T-helper 1 cell treated with Interleukin-12 subunit alpha and Interleukin-12 subunit beta and Interleukin-4 antibody, amounts not matched to agents 30 μg/mL and 1 μg/mL, for 36 hours (primary cell): Measurements from ENCODE around the gene SLC11A2.
"Not testable (repeated sequence)": the region's sequence is repeated elsewhere in the genome, so short reads cannot be mapped to it uniquely, and the experiment has no call there.

ENCODE experiments used
- H3K27ac Mint-ChIP-seq: one replicate; pipeline ENCODE4 v1.8.0; 2021; ENCODE audit warnings: mild to moderate bottlenecking, mixed read lengths
- H3K27me3 Mint-ChIP-seq: one replicate; pipeline ENCODE4 v1.8.0; 2021; ENCODE audit warnings: low read depth, mixed read lengths
- H3K36me3 Mint-ChIP-seq: one replicate; pipeline ENCODE4 v1.8.0; 2021; ENCODE audit warnings: low read depth, mixed read lengths
- H3K4me1 Mint-ChIP-seq: one replicate; pipeline ENCODE4 v1.8.0; 2021; ENCODE audit warnings: low read depth, mixed read lengths
- H3K4me3 Mint-ChIP-seq: one replicate; pipeline ENCODE4 v1.8.0; 2021; ENCODE audit warnings: mild to moderate bottlenecking, moderate library complexity, mixed read lengths
- H3K9me3 Mint-ChIP-seq: one replicate; pipeline ENCODE4 v1.8.0; 2021; ENCODE audit warnings: mixed read lengths

Gene SLC11A2

GRCh38 chr12:51017452-51017851, 8.7 kb downstream of the SLC11A2 start:
- Mint-ChIP-seq H3K36me3 (peaks cover 3% of the 10 kb centered on the region), H3K4me1 (peaks cover 27% of the 10 kb centered on the region), H3K27me3 (no peaks in the 10 kb centered on the region), H3K4me3 (no peak overlapping the region), H3K27ac (no peak overlapping the region), H3K9me3 (no peaks in the 10 kb centered on the region)

- not testable (repeated sequence) for H3K4me3 Mint-ChIP-seq, H3K27ac Mint-ChIP-seq, H3K9me3 Mint-ChIP-seq, H3K36me3 Mint-ChIP-seq, H3K4me1 Mint-ChIP-seq, H3K27me3 Mint-ChIP-seq
These were observed 11.7 kb downstream of the SLC11A2 start for GRCh38 chr12:51014467-51014866.

- H3K27ac Mint-ChIP-seq: no peak overlapping the region
- H3K4me3 Mint-ChIP-seq: no peak overlapping the region
- peaks cover 10% of the 10 kb centered on the region for H3K36me3 Mint-ChIP-seq
- peaks cover 15% of the 10 kb centered on the region for H3K4me1 Mint-ChIP-seq
- no peaks in the 10 kb centered on the region for H3K9me3 Mint-ChIP-seq
- no peaks in the 10 kb centered on the region for H3K27me3 Mint-ChIP-seq
These were observed 12.7 kb downstream of the SLC11A2 start for GRCh38 chr12:51013441-51013840.

GRCh38 chr12:51012570-51013236, 13.5 kb downstream of the SLC11A2 start:
- Mint-ChIP-seq H3K9me3 (no peaks in the 10 kb centered on the region), H3K27ac (no peak overlapping the region), H3K4me1 (peaks cover 15% of the 10 kb centered on the region), H3K4me3 (no peak overlapping the region), H3K27me3 (no peaks in the 10 kb centered on the region), H3K36me3 (peaks cover 10% of the 10 kb centered on the region)

GRCh38 chr12:51011955-51012354, 14.2 kb downstream of the SLC11A2 start:
- Mint-ChIP-seq H3K36me3 (peaks cover 8% of the 10 kb centered on the region), H3K9me3 (no peaks in the 10 kb centered on the region), H3K27ac (no peak overlapping the region), H3K4me3 (no peak overlapping the region), H3K27me3 (no peaks in the 10 kb centered on the region), H3K4me1 (peaks cover 13% of the 10 kb centered on the region)

- Mint-ChIP-seq H3K4me1 (peaks cover 13% of the 10 kb centered on the region), H3K27ac (peak overlapping the region; percentile 18), H3K27me3 (no peaks in the 10 kb centered on the region), H3K4me3 (peak overlapping the region; percentile 38), H3K9me3 (no peaks in the 10 kb centered on the region), H3K36me3 (peaks cover 18% of the 10 kb centered on the region)
These were observed 17.1 kb downstream of the SLC11A2 start for GRCh38 chr12:51009056-51009440.

- peak overlapping the region; percentile 18 for H3K27ac Mint-ChIP-seq
These were observed 17.7 kb downstream of the SLC11A2 start for GRCh38 chr12:51008329-51009055.

GRCh38 chr12:51005671-51006070, 20.5 kb downstream of the SLC11A2 start:
- Mint-ChIP-seq H3K27me3 (no peaks in the 10 kb centered on the region), H3K9me3 (no peaks in the 10 kb centered on the region), H3K36me3 (peaks cover 22% of the 10 kb centered on the region), H3K4me3 (no peak overlapping the region), H3K27ac (no peak overlapping the region), H3K4me1 (peaks cover 10% of the 10 kb centered on the region)

More at GRCh38 chr12:51008329-51009055, 17.7 kb downstream of the SLC11A2 start:
- no peaks in the 10 kb centered on the region for H3K27me3 Mint-ChIP-seq
- peaks cover 21% of the 10 kb centered on the region for H3K36me3 Mint-ChIP-seq
- peaks cover 13% of the 10 kb centered on the region for H3K4me1 Mint-ChIP-seq
- peak overlapping the region; percentile 38 for H3K4me3 Mint-ChIP-seq
- no peaks in the 10 kb centered on the region for H3K9me3 Mint-ChIP-seq

- no peaks in the 10 kb centered on the region for H3K9me3 Mint-ChIP-seq
- H3K4me1 Mint-ChIP-seq: peaks cover 8% of the 10 kb centered on the region
- peaks cover 26% of the 10 kb centered on the region for H3K36me3 Mint-ChIP-seq
- no peak overlapping the region for H3K4me3 Mint-ChIP-seq
- H3K27ac Mint-ChIP-seq: no peak overlapping the region
- no peaks in the 10 kb centered on the region for H3K27me3 Mint-ChIP-seq
These were observed 21.2 kb downstream of the SLC11A2 start for GRCh38 chr12:51005030-51005429.

- H3K27ac Mint-ChIP-seq: no peak overlapping the region
- H3K27me3 Mint-ChIP-seq: no peaks in the 10 kb centered on the region
- H3K36me3 Mint-ChIP-seq: peaks cover 28% of the 10 kb centered on the region
- no peaks in the 10 kb centered on the region for H3K9me3 Mint-ChIP-seq
- no peak overlapping the region for H3K4me3 Mint-ChIP-seq
- H3K4me1 Mint-ChIP-seq: peaks cover 8% of the 10 kb centered on the region
These were observed 21.7 kb downstream of the SLC11A2 start for GRCh38 chr12:51004504-51004903.

- no peaks in the 10 kb centered on the region for H3K9me3 Mint-ChIP-seq
These were observed 24.4 kb downstream of the SLC11A2 start for GRCh38 chr12:51001799-51002198.

GRCh38 chr12:51000245-51000644, 25.9 kb downstream of the SLC11A2 start:
- H3K4me1 Mint-ChIP-seq: no peaks in the 10 kb centered on the region
- no peak overlapping the region for H3K27ac Mint-ChIP-seq
- H3K9me3 Mint-ChIP-seq: no peaks in the 10 kb centered on the region
- peaks cover 34% of the 10 kb centered on the region for H3K36me3 Mint-ChIP-seq
- no peak overlapping the region for H3K4me3 Mint-ChIP-seq
- no peaks in the 10 kb centered on the region for H3K27me3 Mint-ChIP-seq

More at GRCh38 chr12:51001799-51002198, 24.4 kb downstream of the SLC11A2 start:
- peaks cover 30% of the 10 kb centered on the region for H3K36me3 Mint-ChIP-seq
- no peaks in the 10 kb centered on the region for H3K27me3 Mint-ChIP-seq
- H3K4me1 Mint-ChIP-seq: no peaks in the 10 kb centered on the region
- H3K4me3 Mint-ChIP-seq: no peak overlapping the region
- H3K27ac Mint-ChIP-seq: no peak overlapping the region

GRCh38 chr12:50999093-50999492, 27.1 kb downstream of the SLC11A2 start:
- Mint-ChIP-seq H3K27ac (no peak overlapping the region), H3K4me1 (no peaks in the 10 kb centered on the region), H3K4me3 (no peak overlapping the region), H3K36me3 (peaks cover 37% of the 10 kb centered on the region), H3K27me3 (no peaks in the 10 kb centered on the region), H3K9me3 (no peaks in the 10 kb centered on the region)

GRCh38 chr12:50992819-50993218, 33.4 kb downstream of the SLC11A2 start:
- no peaks in the 10 kb centered on the region for H3K9me3 Mint-ChIP-seq
- H3K27ac Mint-ChIP-seq: no peak overlapping the region
- H3K36me3 Mint-ChIP-seq: peaks cover 53% of the 10 kb centered on the region
- peaks cover 10% of the 10 kb centered on the region for H3K4me1 Mint-ChIP-seq
- H3K27me3 Mint-ChIP-seq: no peaks in the 10 kb centered on the region
- no peak overlapping the region for H3K4me3 Mint-ChIP-seq

- H3K27me3 Mint-ChIP-seq: no peaks in the 10 kb centered on the region
- H3K4me1 Mint-ChIP-seq: peaks cover 20% of the 10 kb centered on the region
- no peaks in the 10 kb centered on the region for H3K9me3 Mint-ChIP-seq
- H3K4me3 Mint-ChIP-seq: no peak overlapping the region
- no peak overlapping the region for H3K27ac Mint-ChIP-seq
- H3K36me3 Mint-ChIP-seq: peaks cover 51% of the 10 kb centered on the region
These were observed 34.9 kb downstream of the SLC11A2 start for GRCh38 chr12:50991291-50991690.
